HG02588 (cell line): ENCODE results near the gene ALOX5AP.

Source experiments
- ATAC-seq: cut with Tn5 transposase; IDR thresholded peaks from one replicate; pipeline ENCODE4 v1.9.1; 2021; ENCODE audit warnings: mild to moderate bottlenecking, moderate library complexity; ENCODE audit not compliant: unreplicated experiment

ALOX5AP gene

DNA sequence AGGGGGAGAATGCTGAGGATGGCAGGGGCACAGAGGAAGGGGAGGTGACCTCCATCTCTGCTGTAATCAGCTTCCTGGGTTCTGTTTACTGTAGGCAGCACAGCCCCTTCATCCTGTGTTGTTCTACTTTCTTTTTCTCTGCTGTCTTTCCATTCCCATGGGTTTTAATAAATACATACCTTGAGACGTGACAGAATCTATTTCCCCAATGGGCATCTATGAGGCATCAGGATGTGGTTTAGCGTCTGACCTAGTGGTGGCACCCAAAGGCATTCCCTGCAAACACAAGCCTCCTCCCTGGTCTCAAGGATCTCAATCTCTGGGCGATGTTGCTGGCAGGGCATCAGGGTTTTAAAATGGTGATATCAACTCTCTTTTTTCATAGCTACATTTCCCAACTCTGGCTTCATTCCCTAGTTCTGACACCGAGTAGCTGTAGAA, 60.8 kb downstream of the ALOX5AP start:
- no peak for ATAC-seq

DNA sequence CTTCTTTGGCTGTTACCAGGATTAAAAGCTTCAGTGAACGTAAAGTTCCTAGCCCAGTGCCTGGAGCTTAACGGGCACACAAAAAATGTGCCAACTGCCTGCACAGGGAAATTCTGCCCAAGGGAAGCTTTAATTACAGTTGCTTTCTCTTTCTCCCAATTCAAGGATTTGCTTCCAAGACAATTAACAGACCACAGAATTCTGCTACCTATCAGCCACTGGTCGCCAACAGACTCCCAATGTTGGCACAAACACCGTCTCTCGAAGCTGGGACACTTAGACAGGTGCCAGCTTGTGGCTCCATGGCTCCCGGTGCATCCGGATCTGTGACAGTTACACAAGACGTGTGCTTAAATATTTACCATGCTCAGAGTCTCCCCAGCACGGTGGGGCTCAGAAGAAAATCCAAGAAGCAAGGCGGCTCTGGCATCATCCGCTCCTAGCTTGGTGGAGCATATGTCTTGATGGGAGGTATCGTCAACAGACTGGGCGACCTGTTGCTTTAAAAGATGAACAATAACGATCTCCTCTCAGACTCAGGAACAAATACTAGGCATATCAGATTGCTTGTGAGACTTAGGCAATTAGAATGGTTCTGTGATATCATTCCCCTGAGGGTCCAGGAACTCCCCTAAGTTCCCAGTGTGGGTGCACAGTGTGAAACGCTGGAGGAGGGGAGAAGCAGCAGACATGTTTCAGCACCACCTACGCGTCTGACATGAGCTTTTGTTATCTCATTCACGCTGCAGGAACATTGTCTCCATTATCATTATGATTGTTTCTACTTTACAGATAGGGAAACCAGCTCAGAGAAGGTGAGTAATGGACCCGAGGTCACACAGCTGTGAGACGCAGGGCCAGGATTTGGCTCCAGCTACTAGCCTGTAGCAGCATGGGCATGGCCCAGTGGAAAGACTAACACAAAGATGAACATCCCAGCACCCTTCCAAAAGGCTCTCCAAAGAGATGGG, 61.6 kb downstream of the ALOX5AP start:
- no peak for ATAC-seq

GRCh38 chr13:30797847-30798535, 62.6 kb downstream of the ALOX5AP start:
- no peak for ATAC-seq

DNA sequence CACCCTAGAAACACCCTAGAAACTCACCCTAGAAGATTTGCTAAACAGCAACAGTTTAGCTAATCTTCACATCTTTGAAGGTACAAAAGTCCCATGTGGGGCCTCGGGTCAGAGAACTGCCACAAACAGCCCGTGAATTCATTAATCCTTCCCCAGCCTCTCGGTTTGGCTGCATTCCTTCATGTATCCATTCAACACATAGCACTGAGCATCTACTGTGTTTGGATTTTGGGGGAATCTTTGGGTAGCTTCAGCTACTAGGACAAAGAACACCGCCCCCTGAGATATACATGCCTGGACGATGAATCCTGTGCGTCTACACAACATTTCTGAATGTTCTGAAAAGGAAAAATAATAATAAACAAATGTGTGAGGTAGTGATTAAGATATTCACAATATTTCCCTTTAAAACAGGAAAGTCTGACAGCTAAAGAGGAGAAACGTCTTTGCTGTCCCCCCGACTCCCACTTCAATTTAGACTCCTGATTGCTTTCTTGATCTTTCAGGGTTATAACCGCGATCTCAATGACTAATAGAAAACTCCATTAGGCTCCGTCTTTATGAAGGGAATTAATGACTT, 63.5 kb downstream of the ALOX5AP start:
- no peak for ATAC-seq

- ATAC-seq, result no peak
Measured at GRCh38 chr13:30799356-30799824, 64.0 kb downstream of the ALOX5AP start.

GRCh38 chr13:30800107-30800506, 64.8 kb downstream of the ALOX5AP start:
- ATAC-seq, result no peak

GRCh38 chr13:30802501-30802900, 67.2 kb downstream of the ALOX5AP start:
- ATAC-seq, result no peak

GRCh38 chr13:30802953-30803478, 67.7 kb downstream of the ALOX5AP start:
- peak; percentile 89 for ATAC-seq

- no peak for ATAC-seq
Measured at GRCh38 chr13:30803749-30804148, 68.4 kb downstream of the ALOX5AP start.

GRCh38 chr13:30804474-30804873, 69.1 kb downstream of the ALOX5AP start:
- no peak for ATAC-seq

DNA sequence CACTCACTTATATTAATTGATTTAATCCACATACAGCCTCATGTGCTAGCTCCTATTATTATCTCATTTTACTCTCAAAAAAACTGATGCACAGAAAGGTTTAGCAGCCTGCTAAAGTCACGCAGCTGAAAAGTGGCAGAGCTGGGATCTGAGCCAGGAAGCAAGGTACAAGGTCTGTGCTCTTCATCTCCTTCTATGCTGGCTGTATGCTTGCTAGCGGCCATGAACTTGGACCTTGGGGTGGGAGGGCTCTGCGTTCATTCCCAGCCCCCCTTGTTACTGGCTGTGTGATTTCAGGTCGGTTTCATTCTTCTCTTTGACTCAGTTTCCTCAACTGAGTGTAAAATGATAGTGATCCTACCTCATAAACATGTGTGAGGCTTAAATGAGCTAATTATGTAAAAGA, 69.8 kb downstream of the ALOX5AP start:
- no peak for ATAC-seq

DNA sequence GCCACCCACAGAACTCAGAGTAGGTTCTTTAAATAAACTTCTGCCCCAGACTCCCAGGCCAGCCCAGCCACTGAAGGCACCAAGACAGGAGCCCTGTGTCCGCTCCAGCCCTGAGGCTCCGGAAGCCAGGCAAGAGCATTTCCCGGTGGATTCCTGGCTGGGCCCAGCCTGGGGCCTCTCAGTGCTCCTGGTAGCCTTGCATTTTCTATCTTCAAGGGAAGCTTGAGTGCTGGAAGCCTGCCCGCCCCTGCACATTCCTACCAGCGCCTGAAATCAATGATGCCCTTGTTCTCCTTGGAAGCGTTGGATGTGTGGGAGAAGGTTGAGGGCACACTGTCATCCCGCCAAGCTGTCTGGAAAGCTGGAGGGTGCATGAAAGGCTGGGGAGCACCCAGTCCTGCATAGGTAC, 70.3 kb downstream of the ALOX5AP start:
- ATAC-seq, result no peak

DNA sequence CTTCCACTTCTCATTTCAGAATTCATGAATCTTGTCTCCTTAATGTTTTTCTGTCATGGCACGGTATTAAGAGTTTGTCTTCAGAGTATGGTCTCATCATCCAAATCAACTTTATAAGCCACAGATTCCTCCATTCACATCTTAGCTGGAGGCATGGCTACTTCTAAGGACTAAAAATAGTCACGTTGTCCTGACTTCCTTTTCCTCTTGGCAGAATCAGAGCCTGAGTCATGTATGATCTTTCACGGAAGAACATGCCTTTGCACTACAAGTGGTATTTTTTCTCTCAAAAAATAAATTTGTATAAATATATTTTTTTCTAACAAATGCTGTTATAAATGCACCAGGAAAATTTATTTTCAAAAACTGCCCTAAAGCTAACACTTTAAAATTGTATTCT, 71.4 kb downstream of the ALOX5AP start:
- no peak for ATAC-seq

DNA sequence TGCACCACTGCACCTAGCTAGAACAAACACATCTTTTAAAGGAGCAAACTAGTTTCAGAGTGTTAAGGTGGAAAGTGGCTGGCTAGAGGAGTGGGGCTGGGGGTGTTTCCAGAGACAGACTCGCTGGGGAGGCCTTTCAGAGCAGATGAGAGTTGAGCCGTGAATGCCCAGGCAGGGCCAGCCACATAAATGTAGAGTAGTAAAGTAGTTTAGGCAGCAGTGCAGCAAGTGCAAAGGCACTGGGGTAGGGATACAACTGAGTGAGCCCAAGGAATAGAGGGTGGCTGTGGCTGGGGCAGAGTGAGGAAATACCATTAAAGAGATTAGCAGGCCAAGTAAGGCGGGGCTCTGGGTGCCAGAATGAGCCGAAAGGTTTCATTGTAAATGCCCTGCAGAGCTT, 72.0 kb downstream of the ALOX5AP start:
- ATAC-seq, result no peak

DNA sequence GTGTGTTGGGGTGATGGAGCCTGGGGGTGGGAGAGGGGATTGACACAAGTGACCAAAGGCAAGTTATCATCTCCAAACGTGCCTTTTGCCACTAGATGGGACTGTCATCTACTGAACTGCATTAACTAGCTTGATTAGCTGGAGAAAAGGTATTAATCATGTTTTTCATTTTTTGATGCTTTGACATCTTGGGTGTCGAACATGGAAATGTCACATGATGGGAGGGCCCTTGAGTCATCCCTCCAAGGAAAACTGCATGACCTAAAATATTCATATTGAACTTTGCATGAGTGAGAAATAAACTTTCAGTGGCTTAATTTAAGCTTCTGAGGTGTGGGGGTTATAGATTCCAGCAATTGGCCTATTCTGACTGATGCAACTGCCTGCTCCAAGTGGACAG, 73.3 kb downstream of the ALOX5AP start:
- no peak for ATAC-seq

GRCh38 chr13:30809787-30810186, 74.4 kb downstream of the ALOX5AP start:
- no peak for ATAC-seq

DNA sequence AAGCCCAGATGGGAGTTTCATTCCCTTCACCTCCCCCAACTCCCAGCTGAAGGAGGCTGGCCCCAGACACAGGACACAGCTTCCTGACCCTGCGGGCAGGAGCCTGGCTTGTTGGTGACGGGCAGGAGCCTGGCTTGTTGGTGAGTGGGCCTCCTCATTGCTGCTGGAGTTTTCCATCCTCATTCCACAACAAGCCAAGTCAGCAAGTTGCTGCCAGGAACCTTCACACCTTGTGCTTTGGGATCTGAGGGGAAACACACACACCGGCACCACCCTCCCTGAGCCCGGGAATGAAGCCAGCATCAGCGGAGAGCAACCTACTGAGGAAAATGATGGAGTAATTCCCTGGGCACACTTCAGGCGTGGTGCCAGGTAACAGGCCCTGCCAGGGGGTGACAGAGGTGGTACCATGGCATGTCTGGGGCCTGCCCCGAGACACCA, 74.9 kb downstream of the ALOX5AP start:
- no peak for ATAC-seq

DNA sequence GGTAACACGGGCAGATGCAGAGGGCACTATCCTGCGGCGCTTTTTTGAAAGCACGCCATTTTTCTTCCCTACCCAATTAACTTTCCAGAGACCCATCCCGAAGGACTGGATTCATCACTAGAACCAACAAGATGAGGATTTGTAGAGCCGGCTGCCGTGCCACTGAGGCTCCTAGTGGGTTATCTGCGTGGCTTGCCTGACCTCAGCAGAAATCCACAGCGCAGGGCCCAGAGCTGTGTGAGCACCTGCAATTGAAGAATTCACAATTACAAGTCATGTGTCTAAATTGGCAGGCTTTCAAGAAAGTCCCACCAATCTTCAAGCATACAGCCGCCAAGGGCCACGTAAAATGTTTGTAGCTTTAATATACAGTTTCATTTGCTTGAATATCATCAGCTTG, 75.5 kb downstream of the ALOX5AP start:
- no peak for ATAC-seq
